Fibroblast of pulmonary artery (primary cell): ENCODE data around the gene TMIGD3.

ENCODE experiments used
- DNase-seq: peaks from one replicate; pipeline ENCODE4 v3.0.0-alpha.2; 2010; ENCODE audit warnings: low read depth
- H3K4me3 ChIP-seq: replicated peaks from 2 replicates; pipeline ENCODE4 v1.5.1; 2011; ENCODE audit warnings: low read depth, mild to moderate bottlenecking, control low read depth, low read length, moderate library complexity
- CTCF ChIP-seq: IDR thresholded peaks from 2 replicates; pipeline ENCODE4 v1.5.1; 2011; ENCODE audit warnings: mild to moderate bottlenecking, control low read depth, low read length, inconsistent platforms; ENCODE audit errors: missing control alignments

Gene TMIGD3

GRCh38 chr1:111515291-111516004, 12.0 kb upstream of the TMIGD3 start:
- DNase-seq, result peak; percentile 58
- TF ChIP-seq CTCF, result no peak
- peak overlapping the region; percentile 33 for H3K4me3 ChIP-seq

DNA sequence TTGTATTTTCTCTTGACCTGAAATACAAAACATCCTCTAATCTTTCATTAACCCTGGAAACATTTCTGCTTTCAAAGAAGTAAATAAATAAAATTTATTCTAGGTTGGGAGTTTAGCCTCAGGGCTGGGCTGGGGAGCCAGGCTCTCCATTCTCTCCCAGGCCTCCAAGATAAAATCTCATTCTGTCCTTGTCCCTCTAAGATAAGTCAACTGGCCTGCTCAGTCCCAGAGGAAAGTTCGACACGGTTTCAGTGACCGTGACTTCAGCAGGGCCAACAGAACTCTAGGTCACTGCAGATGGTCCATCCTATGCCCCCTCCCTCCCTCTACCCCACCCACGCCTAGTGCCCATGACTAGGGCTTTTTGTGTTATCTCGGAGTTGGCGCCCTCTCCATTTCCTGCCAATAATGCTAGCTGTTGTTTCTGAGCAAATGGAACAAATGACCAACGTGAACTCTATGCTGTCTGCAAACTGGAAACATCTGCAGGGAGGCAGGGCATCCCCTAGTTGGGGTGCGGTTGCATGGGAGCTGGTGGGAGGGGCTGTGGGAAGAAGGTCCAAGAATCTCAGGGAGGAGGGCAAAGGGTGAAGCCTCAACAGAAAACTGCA, 10.1 kb upstream of the TMIGD3 start:
- no peak for DNase-seq
- no peak overlapping the region for H3K4me3 ChIP-seq
- no peak for TF ChIP-seq CTCF

GRCh38 chr1:111512931-111513330, 9.5 kb upstream of the TMIGD3 start:
- H3K4me3 ChIP-seq, result no peak overlapping the region
- no peak for TF ChIP-seq CTCF
- DNase-seq, result no peak

- no peak for TF ChIP-seq CTCF
- no peak overlapping the region for H3K4me3 ChIP-seq
- no peak for DNase-seq
Observed at GRCh38 chr1:111512132-111512889, 8.9 kb upstream of the TMIGD3 start.

DNA sequence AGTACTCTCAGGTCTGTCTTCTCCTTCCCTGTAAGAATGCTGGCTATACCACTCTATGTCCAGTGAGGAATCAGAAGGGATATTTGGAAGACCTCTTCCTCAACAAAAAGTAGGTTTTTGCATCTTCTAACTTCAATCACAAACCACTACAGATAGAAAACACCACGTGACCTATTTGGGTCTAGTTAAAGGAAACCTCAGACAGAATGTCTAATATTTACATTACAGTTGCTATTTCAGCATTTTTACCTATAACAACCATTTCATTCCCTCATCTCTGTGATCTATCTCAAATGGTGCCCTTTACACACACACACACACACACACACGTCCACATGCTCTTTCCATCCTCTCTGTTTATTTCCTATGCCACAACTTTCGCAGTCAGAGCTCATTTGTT, 7.9 kb upstream of the TMIGD3 start:
- TF ChIP-seq CTCF, result no peak
- H3K4me3 ChIP-seq, result no peak overlapping the region
- no peak for DNase-seq

DNA sequence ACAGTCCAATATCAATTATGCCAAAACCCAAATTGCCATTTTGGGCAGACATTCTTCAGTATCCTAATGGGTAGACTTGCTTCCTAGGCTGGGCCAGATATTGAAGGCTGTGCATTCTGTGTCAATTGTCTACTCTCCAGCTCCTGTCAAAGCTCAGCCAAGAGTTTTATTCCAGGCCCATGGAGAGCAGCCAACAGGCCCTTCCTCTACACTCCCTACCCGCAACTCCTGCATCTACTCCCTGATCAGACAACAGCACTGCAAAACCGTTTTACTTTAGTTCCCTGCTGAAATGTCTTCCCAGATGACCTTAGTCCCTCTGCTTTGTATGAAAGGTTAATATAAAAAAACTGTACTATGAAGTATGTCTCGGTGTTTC, 6.6 kb upstream of the TMIGD3 start:
- H3K4me3 ChIP-seq, result no peak overlapping the region
- peak; percentile 65 for DNase-seq
- no peak for TF ChIP-seq CTCF
